Retina (tissue), 1 donor: ENCODE results near the gene BLTP3B.
A peak's percentile ranks its signal among the peaks of the same experiment; 100 is the strongest.

ENCODE experiments used
- DNase-seq: peaks from one replicate; pipeline ENCODE4 v3.0.0-alpha.2; 2016

BLTP3B gene

DNA sequence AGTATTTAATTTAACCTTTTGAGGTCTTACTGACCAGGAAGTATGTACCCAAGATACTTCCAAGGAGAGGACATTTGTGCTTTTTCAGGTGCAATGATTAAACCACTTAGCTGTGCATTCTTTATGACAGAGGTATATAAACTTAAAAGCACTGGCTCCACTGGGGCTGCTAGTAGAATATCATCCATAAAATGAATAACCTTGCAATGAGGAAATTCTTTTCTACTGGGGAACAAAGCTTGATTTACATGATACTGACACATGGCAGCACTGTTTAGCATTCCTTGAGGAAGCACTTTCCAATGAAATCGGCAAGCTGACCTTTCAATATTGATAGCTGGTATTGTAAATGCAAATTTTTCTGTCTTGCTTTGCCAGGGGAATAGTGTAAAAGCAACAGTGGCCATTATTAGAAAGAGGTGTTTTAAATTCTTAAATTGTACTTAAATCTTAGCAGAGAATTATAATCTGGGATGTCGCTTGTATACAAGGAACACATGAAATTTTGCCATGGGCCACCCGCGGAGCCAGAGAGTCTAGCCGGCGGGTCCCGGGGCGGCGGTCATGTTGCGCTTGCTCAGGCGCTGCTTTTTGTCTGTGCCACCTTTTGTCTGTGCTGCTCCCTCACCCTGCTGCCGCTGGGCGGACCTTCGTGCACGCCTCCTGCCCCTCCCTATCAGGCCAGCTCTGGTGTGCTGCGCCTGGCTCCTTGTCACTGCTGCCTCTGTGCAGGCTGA, 20.9 kb upstream of the BLTP3B start:
- peak; percentile 85 for DNase-seq

DNA sequence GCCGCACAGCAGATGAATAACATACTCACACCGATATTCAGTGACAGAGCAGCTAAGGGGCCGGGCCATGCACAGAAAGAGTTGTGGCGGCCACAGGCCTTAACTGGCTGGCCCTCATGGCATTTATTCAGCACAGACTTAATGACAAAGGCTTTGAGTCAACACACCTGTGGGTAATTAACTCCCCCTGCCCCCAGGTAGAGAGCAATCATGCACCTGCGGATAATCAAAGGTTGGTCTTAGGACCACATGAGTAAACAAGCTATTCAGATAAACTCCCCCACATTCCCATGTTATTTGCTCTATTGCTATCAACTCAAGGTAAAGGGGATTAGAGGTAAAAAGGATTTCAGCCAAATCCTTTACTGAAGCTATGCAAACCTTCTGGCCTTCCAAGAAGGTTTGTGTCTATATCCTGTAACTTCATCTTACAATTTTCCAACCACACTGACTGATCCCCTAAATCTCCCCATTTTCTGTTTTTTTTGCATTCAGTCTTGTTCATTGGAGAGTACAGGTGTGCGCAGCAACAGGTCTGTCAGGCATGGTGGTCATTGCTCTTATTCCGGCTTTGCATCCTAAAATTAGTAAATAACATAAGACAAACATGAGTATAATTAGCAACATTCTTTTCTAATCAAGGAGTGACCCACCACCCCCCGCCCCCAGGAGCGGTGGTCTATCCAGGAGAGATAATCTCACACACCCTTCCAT, 16.9 kb upstream of the BLTP3B start:
- DNase-seq = no peak

DNA sequence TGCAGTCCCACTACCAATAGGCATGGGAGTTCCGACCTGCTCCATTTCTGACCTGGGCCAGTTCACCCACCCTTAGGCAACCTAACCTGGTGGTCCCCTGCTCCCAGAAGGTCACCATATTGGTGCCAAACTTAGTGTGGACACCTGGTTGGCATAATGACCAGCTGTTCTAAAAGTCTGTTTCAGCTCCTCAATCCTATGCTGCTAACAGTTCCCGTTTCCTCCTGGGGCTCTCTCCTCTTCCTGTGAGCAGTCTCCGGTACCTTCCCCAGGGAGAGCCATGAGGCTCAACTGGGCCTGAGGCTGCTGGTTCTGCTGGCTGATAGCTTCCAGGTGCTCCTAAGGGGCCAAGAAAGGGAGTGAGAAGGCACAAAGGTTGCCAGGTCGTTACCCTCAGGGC, 15.9 kb upstream of the BLTP3B start:
- DNase-seq = no peak

DNA sequence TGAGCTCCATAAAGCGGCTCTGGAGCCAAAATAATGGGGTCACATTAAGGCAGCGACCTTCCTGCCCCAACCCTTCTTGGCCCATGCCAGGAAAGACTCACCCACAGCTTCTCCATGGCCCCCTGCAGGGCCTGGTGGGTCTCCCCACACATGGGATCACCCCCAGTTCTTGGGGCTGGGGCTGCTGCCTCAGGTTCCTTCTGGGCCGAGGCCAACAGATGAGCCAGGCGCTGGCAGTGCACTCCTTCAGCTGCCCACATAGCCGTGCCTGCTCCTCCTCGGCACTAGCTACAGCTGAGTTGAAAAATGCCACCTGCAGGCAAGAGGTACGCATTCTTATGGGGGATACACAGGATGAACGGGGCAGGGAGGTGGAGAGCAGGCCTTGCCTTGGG, 14.8 kb upstream of the BLTP3B start:
- no peak for DNase-seq

DNA sequence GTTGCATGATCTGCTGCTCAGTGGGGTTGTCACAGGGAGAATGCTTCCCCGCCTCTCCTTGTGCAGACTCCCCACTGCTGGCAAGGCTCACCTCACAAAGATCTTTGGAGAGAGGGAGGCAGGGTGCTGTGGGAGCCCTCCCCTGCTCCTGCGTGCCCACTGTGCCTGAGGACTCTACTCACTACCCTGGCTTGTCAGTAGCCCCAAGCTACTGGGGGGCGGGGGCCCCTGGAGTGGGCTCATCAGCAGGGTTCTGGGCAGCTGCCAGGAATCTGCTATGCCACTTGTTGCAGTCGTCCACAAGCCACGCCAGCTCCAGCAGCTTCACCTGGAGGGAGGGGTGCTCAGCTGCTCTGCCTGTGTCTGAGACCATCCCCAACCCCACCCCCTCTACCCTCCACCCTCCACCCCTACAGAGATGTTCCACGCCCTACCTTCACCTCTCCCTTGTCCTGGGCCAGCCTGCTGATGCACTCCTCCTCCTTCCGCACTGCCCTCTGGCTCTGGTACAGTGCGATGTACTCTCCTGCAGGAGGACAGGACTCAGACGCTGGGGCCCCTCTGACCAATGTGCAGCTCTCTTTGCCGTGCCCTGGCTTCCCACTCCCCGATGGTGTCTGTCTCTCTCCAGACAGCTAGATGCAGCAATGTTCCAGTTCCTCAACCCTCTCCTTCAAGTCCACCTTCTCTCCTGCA, 14.2 kb upstream of the BLTP3B start:
- DNase-seq = no peak

DNA sequence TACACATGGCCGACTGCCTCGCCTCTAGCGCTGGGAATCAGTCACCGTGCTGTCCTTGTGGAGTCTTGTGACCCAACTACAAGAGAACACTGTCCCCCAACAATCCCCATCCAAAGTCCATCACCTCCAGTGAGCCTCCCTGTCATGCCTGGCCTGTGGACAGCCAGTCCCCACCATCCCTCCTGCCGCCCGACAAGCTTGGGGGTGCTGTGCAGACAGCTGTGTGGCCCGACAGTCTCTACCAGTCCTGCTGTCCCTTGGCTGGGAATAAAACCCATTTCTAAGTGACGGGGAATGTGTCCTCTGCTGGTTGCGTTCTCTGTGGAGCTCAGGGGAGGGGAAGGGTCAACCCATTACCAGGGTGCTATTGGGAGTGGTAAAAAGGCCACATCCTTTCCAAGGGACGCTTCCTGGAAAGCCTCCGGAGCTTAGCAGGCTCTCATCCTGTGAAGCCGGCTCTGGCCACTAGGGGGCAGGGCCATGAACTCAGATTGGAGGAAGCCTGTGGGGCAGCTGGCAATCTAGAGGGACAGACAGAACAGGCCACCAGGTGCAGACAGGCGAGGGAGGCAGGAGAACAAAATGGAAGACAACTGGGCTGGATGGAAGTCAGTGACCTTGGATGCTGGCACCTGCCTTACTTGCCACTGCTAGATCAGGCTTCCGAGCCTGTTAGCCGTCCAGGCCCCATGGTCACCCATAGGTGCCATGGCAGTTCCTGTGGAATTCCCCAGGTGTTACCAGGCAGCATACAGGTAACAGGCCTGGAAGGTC, 12.0 kb upstream of the BLTP3B start:
- DNase-seq = peak; percentile 54

DNA sequence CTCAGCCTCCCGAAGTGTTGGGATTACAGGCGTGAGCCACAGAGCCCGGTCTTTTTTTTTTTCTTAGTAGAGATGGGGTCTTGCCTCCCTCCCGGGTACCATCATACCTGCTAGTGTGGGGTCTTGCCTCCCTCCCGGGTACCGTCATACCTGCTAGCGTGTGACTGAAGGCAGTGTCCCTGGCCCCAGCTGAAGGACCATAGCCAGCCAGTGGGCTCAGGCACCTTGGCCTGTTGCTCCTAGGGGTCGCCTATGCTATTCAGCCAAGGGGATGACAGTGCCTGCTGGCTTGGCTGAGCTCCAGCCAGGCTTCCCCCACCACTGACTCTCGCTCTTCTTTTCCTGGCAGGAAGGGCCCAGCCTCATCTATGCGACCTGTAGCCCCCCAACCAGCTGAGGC, 10.5 kb upstream of the BLTP3B start:
- DNase-seq = no peak

DNA sequence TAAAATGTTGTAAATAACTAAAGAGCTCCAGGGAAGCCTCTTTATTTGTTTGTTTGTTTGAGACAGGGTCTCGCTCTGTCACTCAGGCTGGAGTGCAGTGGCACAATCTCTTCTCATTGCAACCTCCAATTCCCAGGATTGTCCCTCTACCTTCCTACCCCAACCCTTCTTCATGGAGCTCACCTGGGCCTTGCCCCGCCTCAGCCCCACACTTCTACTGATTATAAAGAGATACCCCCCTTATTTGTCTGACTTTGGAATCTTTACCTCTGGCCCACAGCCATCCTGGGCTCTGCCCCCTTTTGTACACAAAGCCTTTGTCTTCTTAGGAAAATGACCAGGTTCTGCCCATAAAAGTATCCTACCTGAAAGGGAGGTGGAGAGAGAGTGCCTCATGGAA, 9.1 kb upstream of the BLTP3B start:
- no peak for DNase-seq

DNA sequence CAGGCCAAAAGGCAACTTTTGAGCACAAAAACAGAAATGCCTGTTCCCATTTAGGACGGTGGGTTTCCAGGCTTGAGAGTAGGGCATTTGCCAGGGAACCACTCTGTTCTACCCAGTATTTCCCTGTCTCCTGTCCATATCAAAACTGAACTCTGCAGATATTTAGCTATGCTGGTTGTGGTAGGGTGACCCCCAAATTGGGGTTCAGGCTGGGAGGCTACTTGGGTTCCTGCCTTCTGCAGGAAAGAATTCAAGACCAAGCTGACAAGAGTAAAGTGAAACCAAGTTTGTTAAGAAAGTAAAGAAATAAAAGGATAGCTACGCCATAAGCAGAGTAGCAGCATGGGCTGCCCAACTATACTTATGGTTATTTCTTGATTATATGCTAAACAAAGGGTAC, 3.6 kb upstream of the BLTP3B start:
- no peak for DNase-seq

DNA sequence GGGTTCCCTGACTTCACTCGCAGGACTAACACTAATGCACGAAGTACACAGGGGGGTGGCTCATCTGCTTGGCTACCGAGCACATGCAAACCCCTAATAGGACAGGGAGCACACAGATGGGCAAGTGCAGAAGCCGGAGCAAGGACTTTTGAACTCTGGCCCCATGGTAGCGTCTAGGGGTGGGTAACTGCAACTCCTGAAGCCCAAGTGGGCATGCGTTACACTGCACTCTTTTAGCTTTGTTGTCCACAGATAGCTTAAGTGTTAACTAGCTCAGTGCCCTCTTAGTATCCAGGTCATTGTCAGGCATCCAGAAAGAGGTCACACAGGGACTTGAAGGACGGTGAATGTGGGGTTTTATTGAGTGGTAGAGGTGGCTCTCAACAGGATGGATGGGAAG, 3.0 kb upstream of the BLTP3B start:
- no peak for DNase-seq

DNA sequence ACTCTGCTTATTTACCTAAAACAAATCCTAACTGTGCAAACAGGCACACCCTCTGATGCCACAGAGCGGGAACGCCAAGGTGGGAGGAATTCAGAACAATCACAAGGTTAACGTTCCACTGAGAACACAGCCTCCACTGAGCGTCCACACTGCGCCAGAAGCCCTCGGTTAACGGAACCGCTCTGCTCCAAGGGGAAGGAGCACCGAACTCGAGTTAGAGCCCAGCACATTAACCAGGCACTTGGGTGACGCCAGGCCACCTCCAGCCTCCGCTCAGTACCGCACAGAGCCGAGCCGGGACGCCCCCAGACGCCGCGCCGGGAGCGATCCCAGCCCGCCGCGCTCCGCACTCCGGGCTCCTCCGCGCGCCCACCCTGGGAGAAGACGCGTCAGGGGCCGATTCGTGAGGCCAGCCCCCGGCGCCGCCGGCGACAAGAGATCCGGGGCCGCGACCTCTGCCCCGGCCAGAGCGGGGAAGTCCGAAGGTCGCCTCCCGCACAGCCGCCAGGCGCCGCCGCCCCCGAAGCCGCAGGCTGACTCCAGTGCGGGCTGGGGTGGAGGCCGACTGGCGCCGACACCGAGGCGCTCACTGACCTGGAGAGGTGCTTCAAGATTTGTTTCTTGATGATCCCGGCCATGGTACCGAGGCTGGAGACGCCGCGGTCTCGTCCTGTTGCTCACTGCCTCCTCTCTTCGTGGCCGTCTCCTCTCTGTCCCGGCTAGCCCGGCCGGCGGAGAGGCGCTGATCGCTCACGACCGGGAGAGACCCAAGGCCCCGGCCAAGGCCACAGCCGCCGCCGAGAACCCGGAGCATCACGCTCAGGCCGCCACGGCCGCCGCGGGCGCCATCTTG, 450 bp downstream of the BLTP3B start:
- DNase-seq = peak; percentile 96

DNA sequence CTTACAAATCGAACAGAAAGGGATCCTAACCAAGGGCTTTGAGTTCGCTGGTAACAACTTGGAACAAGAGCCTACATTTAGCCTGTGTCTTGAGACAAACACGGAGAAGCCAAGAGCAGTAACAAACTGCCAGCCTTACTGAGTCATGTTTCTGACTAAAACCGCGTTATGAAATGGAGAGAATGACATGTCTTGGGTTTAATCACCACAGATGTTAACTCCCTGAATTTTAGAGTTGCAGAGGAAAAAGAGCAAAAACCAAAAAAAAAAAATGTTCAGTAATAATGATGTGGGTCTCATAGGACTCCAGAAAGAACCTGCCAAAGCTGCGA, 1.0 kb downstream of the BLTP3B start:
- no peak for DNase-seq

DNA sequence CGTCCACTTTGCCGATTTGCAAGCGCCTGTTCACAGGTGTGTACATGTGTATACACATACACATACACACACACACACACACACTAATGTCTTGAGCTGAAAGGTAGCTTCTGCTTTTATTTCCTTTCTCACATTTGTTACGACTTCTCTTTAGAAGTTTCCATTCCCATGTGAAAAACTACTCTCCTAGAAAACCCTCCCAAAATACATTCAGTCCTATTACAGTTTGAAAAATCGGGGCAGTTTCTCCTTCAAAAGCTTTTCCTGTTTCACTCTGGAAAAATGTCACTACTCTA, 3.9 kb downstream of the BLTP3B start:
- DNase-seq = no peak

DNA sequence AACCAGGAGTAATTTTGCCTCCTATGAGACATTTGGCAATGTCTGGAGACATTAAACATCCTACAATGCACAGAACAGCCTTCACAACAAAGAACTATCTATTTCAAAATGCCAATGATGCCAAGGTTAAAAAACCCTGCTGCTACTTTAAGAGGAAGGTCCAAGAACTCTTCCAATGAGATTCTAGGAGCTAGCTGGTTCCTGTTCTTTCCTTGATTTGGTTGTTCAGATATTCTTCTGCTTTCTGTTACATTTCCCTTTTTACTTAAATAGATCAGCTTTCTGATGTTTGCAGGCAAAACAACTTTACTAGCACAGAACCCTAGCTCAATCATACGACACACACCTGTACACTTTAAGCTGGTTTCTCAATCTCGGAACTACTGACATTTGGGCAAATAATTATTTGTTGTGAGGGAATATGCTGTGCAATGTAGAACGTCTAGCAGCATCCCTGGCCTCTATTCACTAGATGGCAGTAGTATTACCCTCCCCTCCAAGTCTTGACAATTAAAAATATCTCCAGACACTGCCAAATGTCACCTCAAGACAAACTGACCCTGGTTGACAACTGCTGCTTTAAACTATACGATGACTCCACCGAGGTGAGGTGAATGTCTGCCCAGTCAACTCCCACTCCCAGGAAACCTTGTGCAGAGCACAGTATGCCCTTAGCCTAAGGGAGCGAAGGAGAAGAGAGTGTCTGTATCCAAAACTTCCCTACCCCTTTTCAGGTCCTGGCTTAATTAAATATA, 4.4 kb downstream of the BLTP3B start:
- peak; percentile 24 for DNase-seq

DNA sequence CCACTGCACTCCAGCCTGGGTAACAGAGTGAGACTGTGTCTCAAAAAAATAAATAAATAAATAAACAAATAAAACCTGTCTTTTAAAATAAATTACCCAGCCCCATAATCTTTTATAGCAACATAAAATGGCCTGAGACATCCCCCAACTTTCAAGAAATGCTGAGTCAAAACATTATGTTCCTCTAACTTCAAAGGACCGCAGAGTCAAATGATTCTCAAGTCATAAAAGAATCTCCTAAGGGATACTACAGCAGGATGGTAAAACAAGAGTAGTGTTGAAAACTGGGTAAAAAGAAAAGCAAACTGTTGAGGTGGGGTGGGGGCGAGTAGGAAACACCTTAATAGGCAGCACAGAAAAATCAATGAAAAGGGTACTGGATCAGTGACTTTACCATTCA, 9.5 kb downstream of the BLTP3B start:
- DNase-seq = no peak

DNA sequence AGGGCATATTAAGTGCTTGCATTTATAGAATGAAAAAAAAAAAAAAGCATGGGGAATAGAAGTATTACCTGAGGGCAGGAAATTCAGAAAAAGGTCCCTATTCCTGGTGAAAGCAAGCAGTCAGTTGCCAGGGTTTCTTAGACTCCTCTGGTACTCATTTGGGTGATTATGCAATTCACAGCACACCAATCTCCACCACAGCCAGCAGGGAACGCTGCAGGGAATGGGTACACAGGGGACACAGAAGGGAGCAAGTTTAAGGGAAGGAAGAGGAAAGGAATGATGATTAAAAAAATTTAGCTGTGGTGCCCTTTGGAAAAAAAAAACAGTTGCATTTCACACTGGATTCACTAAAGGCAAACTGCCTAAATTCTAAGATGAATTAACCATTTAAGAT, 14.2 kb downstream of the BLTP3B start:
- DNase-seq = no peak

DNA sequence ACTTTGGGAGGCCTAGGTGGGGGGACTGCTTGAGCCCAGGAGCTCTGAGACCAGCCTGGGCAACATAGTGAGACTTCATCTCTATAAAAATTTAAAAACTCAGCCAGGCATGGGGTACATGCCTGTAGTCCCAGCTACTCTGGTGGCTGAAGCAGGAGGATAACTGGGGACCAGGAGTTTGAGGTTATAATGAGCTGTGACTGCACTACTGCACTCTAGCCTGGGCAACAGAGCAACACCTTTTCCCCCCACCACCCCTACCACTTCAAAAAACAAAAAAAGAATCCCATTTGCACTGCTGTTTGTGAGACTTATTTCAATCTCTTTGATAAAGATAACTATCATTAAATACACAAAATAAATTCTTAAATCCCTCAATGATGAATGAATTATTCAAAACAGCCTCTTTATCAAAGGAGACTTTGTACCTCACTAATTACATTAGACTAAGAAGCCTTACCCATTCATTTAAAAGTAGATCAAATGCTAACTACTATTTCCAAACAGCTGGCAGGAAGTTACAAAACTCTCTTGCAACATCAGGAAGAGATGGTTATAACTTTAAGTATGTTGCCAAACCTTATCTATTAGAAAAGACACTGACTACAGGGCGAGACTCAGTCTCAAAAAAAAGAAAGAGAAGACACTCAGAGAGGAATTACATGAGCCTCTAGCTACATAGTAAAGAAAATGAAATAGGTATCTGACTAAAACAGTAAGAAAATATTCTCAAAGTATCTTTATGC, 14.7 kb downstream of the BLTP3B start:
- DNase-seq = no peak

DNA sequence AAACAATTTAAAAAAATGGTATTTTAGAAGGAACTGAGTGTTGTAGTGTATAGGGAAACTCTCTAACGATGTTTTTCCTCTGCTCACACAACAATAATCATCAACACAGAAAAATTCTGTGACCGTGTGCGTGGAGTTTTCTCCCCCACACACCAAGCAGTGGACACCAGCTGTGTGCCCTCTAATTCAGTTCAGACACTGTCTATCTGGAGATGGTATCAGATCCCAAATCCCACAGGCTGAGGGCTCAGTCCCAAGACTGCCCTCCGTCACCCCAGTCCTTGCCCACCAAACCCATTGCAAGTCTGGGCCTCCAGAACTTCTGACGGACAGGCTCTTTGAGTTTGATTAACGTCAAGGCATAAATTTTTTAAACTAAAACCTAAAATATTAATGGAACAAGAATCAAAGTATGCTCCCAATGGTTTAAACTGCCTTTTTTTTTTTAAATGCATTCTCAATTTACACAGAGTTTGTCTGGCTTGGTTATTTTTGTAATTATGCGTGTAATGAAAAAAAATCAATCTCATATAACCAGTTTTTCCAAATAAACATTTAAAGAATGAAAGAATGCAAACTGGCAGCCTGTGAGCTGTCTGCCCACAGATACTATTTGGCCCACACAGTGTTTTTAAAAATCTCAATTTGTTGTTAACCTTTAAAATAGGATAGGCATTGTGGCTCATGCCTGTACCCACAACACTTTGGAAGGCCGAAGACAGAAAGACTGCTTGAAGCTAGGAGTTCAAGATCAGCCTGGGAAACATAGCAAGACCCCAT, 19.2 kb downstream of the BLTP3B start:
- DNase-seq = no peak

DNA sequence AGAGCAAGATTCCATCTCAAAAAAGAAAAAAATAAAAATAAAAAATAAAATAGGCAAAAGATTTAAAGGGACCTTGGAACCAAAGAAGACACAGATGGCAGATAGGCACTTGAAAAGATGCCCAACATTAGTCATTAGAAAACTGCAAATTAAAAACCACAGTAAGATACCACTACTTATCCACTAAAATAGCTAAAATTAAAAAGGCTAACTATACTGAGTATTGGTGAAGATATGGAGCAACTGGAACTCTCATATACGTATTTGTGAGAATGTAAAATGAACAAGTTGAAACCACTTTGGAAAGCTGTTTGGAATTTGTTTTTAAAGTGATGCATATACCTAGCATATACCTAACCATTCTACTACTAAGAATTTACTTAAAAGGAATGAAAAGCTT, 22.3 kb downstream of the BLTP3B start:
- no peak for DNase-seq

DNA sequence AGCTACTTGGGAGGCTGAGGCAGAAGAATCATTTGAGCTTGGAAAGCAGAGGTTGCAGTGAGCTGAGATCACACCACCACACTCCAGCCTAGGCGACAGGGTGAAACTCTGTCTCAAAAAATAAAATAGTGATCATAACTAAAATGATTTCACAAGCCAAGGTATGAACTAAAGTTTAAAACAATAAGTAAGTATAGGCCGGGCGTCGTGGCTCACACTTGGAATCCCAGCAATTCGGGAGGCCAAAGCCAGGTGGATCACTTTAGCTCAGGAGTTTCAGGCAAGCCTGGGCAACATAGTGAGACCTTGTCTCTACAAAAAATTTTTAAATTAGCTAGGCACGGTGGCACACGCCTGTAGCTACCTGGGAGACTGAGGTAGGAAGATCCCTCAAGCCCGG, 27.4 kb downstream of the BLTP3B start:
- DNase-seq = no peak
